Activated T-cell treated with anti-CD3 and anti-CD28 coated beads, Interleukin-2, amount 50 U/mL, for 1 hour (primary cell): ENCODE results near the gene TMEM184B.

ENCODE experiments used
- DNase-seq: peaks from one replicate; pipeline ENCODE4 v3.0.0-alpha.2; 2020

The TMEM184B gene

DNA sequence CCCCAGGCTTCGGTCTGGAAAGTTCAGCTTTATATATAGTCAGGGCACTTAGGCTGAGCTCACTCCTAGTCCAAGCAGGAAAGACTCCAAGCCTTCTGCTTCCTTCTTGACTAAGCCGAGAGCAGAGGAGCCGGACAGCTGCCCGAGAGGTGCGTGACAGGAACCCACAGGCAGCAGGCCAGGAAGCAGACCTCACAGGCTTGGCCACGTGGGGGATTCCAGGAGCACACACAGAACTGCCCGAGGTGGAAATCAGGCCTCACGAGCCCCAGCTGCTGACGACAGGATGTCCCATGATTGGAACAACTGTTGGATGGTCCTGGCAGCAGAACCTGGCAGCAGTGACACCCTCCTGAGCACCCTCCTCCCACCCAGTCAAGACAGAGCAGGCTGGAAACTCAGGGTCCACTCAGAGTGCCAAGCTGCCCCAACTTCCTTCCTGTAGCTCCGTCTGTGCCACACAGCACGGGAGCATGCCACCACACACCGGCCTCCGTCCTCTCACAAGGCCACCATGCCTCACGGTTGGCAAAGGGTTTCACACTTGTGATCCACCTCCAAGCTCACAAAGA lies 96.6 kb downstream of the TMEM184B start:
- DNase-seq, result peak; percentile 55

DNA sequence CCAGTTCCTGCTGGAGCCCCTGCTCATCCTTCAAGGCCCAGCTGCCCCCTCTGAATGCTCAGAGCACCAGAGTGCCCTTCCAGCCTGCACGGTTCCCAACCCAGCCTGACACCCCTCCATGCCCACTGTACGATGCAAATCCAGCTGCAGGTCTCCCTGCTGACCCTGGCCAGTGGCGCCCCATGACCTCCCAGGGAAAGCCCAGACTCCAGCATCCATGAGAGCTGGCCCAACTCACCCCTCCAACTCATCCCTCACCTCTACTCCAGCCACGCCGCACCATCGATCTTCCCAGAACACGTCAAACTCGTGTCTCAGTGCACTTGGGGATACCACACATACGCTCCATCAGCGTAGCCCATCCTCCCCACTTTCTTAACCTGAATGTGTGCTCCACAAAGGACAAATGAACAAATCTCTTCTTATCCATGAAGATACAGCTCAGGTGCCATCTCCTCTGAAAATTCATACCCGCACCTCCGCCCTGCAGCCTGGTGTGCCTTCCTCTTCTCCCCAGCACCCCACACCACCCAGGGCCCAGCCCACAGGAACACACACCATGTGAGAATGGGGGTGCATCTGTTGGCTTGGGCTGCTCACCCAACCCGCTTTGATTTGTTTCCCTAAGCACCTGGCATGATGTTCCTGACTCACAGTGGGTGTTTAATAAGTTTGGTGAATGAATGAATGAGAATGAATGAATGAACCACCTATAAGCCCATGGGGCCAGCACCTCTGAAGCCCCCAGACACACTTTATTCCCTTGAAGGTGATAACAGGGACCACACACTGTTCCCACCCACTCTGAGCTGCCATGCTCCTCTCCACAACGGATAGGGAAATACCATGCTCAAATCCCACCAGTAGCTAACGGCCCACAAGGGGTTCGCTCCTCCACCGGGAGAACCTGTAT lies 97.3 kb downstream of the TMEM184B start:
- no peak for DNase-seq

DNA sequence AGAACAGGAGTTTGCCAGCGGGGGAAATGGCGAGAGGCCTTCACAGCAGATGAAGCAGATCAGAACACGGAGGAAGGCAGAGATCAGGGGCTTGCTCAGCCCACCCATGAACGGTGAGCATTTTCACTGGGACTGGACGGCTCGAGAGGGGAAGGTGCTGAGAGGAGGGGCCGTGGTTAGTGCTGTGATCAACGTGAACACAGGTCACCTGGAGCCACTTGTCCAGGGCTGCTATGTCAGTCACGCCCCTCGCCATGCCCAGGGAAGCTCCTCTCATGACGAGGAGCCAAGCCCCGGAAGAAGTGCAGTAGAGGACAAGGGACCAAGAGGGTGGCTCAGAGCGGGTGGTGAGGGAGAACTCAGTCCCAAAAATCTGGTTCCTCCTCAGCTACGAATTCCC lies 98.2 kb downstream of the TMEM184B start:
- DNase-seq, result no peak

DNA sequence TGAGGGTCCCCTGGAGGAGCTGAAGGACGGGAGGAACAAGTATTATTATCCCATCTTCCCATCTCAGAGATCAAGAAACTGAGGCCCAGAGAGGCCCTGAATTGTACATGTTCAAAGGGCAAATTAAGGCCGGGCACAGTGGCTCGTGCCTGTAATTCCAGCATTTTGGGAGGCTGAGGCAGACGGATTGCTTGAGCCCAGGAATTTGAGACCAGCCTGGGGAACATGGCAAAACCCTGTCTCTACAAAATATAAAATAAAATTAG lies 99.2 kb downstream of the TMEM184B start:
- no peak for DNase-seq

DNA sequence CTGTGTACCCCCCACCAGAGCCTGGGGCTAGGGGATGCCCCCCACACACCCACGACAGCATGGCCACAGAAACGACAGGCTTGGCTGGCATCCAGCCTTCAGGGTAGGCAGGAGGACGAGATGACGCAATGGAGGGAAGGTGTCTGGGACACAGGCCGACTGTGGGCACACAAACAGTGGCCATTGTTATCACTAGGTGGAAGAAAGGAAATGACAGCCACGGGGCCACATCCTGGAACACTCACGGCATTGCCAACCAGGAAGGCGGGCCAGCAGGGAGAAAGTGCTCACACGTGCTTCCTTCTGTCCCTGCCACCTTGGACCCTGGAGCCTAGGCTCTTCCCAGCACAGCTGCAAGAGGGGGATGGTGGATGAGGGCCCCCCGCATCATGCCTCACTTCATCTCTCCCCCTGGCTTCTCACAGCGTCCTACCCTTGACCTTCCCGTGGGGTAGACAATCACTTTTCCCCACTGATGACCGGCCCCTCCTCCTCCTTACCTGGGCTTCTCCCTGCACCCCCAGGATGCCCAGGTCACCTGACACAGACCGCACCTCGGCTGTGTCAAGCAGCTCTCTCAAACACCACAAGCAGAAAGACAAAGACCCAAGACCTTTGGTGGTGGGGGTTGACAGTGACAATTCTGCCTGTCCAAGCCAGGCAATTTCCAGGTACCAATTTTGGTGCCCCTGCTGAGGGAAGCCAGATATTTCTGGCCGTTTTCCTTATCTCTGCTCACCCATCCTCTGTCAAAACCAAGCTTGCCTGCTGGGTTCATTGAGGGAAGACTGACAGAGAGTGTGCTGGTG lies 99.8 kb downstream of the TMEM184B start:
- peak; percentile 66 for DNase-seq

DNA sequence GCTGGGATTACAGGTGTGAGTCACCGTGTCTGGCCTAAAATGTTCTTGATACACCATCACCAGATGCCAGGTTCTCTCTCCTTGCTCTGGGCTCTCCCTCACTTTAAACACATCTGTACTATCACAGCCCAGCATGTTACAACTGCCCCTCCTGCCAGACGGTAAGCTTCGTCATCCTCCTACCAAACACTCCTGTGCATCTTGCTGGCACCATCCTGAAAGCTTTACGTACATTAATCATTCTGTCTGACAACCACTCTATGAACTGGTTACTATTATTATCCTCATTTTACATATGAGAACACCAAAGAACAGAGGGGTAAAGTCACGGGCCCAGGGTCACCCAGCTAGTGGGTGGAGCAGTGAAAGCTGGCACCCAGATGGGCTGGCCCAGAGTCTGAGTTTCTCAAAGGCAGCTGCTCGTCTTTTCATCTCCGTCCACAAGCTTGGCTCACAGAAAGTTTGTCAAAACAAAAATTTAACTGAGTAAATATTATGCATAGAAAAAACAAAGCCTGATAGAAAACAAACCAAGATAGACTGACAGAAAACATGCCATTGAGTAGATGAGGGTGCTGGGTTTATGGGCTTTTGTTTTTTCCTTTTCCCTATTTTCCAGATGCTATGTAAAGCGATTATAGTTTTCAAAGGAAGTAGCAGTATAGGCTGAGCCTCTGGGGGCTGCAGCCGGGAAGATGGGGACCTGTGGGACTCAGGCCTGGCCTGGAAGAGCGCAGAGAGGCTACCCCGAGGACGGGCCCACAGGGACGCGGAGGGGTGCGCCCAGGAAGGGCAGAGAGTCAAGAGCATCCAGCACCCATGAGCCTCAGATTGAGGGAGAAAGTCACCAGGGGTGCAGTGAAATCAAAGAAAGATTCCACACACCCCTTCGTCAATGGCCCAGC lies 100.6 kb downstream of the TMEM184B start:
- DNase-seq, result no peak

DNA sequence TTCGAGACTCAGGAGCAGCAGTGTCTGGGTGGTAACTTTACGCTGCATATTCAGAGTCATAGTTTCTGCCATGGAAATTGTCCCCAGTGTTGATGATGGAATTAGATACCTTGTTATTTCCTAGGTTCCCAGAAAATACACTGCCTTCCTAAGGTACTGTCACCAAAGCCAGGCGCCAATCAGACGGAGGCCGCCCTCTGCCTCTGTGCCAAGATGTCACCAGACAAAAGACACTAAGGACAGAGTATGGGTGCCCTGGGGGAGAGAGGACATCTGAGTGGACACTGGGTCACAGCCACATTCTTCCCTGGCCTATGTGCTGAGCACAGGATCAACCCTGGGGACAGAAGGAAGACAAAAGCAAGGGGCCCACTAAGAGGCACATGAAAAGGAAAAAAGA lies 102.3 kb downstream of the TMEM184B start:
- no peak for DNase-seq
